ENCODE data around the gene HAP1.
A peak's percentile ranks its signal among the peaks of the same experiment; 100 is the strongest.
"Not testable (repeated sequence)": the region's sequence is repeated elsewhere in the genome, so short reads cannot be mapped to it uniquely, and the experiment has no call there.

The HAP1 gene

DNA sequence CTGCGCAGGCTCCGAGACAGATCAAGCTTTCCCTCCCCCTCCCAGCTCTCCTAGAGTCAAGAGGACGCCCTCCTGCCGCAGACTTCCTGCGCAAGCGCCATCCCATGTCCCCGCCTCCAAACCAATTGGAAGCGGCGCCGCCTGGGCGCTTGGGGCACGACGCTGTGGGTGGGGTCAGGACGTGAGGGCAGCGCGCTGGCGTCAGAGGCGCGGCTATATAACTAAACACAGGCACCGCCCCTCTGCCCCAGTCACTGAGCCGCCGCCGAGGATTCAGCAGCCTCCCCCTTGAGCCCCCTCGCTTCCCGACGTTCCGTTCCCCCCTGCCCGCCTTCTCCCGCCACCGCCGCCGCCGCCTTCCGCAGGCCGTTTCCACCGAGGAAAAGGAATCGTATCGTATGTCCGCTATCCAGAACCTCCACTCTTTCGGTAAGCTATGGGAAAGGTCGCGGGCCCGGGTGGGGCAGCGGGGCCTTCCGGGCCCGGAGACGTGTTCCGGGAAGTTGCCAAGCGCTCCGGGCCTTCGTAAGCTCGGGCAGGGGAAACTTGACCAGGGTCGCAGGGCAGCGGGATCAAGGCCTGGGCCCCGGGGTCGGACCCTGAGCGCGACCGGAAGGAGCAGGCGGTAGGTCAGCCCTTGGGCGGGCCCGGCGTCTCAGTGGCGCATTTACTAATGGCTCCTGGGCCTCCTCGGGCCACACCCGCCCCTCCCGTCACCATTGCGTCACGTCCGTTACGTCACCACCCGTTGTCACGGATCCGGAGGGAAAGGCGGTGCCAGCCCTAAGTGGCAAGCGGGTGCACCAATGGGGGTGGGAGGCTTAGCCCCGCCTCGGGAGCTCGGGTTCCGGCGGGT lies 45.6 kb downstream of the HAP1 start, which contains the start of gene EIF1:
Gene EIF1, plus strand, starts transcription at position 245 of the 856 bp plus-strand sequence. Its CDS starts 154 bp downstream, at position 399.
- DNase-seq, result peak; percentile 100

DNA sequence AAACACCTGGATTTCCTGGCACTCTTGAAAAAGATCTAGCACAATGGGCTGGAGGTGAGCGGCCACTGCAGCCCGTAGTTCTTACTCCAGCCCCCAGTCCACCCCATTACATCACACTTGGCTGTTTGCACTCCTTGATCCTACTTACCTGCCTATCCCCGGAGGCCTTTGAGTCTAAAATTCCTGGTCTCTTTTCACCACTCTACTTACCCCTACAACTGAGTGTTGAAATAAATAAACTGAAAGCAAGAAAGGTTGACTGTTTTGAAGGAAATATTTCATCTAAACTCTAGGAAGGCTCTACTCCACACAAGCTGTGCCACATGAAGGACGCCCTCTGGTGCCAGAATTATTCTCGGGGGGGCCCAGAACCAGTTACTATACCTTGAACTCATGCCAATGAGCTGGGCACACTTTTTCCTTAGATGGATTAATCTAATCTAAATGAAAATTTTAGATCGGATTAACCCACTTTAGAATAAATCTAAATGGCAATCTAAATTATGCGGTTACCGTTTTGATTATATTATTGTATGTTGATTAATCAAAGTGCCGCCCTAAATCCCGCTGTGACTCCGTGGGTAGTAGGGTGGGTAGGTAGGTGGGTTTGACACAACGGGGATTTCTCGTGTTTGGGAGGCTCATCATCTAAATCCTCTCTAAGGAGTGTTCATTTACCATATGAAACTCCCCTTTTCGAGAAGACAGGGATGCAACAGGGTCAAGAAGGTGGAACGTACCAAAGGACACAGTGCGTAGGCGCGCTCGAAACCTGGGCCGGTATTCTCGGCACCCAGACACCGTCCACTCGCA lies 46.4 kb downstream of the HAP1 start:
- DNase-seq, result peak; percentile 80

DNA sequence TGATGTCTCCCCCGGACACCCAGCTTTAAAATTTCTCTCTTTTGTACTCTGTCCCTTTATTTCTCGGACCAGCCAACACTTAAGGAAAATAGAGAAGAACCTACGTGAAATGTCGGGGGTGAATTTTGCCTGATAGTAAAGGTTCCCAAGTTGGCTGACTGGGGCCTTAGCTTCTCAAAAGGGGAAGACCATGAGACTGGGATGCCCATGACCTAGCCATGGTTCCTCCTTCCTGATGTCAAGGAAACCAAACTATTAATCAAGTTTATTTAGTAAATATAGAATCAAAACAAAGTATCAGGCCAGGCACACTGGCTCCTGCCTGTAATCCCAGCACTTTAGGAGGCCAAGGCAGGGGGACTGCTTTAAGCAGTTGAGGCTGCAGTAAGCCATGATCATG lies 48.2 kb downstream of the HAP1 start:
- DNase-seq, result no peak

DNA sequence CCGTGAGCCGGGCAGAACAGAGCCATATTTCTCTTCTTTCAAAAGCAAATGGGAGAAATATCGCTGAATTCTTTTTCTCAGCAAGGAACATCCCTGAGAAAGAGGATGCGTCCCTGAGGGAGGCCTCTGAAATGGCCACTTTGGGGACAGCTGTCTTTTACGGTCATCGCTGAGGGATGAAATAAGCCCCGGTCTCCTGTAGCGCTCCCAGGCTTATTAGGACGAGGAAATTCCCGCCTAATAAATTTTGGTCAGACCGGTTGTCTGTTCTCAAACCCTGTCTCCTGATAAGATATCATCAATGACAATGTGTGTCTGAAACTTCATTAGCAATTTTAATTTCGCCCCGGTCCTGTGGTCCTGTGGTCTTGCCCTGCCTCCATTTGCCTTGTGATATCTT lies 48.7 kb downstream of the HAP1 start:
- DNase-seq, result not testable (repeated sequence)

DNA sequence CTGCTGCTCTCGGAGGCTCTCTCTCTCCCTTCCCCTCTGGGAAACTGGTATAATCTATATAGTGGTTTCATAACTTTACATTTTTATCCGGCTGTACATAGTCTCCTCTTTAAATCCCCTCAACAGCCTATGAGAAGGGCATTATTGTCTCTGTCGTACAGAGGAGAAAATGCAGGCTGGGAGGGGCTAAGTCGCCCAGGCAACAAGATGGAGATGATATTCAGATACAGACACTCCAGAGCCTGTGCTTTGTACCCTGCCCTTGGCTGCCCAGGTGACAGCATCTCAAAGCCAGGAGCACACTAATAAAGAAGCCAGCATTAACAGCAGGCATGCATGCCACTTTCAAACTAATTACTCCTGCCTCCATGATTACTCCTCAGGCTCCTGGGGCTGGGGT lies 50.4 kb downstream of the HAP1 start:
- DNase-seq, result no peak

DNA sequence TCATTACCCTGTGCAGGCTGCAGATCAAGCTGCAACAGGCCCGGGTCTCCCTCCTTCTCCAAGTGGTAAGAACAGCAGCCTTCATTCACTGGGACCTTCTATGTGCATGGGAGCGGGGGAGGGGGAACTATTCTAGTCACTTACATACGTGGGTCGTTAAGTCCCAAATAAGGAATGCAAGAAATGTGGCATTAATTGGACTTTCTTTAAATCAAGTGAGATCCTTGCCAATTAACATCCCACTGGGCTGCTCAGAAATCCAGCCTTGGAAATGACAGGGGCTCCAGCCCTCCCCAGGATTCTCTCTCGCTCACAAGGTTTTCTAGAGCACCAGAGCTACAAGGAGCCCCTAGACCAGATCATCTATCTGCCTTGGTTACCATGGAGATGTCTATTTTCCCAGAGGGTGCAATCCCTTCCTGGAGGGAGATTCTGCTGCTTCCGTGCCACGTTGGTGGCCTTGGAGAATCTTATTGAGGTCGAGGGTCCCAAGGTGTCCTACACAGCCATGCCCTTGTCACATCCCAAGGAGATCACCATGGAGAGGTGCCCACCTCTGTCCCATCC lies 50.9 kb downstream of the HAP1 start:
- DNase-seq, result no peak

DNA sequence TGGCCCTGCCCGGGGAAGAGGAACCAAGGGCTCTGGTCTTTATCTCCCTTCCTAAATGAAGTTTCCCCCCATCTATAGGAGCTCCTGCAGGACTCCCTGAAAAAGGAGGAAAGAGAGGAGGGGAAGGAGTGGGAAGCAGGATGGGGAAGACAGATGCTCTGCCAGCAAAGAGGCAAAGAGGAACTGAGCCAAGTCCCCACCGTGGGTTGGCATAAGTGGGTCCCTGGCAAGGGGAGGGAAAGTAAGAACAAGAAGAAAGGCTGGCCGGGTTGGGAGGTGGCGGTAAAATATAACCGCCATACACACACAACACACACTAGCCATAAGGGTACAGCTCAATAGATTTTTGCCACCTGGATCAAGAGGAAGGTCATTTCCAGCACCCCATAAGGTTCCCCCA lies 51.8 kb downstream of the HAP1 start:
- no peak for DNase-seq

DNA sequence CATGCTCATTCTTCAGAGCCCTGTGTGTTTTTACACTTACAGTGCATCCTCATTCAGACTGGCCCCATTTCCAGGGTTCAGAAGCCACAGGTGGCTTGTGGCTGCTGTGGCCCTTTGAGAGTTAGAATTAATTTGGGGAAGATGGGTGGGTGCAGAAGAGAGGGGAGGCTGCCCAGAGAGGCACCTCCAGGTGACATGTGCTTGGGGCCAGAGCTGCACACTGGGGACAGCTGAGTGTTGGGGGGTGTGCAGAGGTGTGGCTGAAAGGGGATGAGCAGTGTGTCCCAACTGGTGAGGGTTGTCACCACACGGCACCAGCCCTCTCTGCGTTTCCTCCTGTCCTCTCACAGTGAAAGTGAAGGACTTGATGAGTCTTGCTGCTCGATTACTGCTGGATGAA lies 52.7 kb downstream of the HAP1 start:
- no peak for DNase-seq

DNA sequence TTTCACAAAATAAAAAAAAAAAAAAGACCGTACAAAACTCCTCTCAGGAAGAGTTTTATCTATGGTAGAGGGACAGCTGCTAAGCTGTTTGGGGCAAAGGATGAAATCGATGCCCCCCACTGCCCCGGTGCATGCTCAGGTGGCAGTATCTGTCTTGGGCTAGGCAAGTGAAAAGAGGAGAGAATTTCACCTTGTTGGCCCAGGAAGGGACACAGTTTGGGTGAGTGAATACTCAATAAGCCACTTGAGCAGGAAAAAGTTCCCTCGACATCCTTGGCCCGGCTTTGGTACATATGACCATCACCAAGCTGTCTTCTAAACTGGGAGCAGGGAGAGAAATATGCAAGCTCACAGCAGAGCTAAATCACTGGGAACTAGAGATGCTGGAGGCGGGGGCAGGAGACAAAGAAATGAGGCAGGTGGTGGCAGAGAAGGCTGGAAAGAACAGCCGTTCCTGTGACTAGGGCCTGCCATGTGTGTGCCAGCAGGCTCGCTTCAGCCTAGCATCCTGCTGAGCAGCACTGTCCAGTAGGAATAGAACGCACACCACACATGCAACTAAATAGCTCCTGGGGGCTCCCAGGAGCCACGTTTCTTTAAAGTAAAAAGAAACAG lies 53.9 kb downstream of the HAP1 start:
- no peak for DNase-seq

DNA sequence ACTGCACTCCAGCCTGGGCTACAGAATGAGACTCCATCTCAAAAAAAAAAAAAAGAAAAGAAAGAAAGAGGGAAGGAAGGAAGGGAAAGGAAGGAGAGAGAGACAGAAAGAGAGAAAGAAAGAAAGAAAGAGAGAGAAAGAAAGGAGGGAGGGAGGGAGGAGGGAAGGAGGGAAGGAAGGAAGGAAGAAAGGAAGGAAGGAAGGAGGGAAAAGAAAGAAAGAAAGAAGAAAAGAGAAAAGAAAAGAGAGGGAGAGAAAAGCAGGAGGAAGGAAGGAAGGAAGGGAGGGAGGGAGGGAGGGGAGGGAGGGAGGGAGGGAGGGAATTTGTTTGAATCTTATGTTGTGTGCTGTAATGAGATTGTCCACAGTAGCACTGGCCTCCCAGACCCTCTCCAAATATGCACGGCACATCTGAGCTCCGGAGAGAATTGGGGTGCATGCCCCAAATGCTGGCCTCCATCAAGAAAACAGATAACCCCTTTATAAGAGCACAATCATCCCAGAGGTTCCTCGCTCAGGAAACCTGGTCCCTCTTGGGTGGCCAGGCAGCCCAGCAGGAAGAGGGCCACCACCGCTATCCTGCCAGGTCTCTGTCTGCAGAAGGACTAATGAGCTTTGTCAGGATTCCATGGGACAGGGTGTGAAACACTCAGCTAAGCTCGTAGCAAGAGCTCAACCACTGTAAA lies 54.6 kb downstream of the HAP1 start:
- no peak for DNase-seq

DNA sequence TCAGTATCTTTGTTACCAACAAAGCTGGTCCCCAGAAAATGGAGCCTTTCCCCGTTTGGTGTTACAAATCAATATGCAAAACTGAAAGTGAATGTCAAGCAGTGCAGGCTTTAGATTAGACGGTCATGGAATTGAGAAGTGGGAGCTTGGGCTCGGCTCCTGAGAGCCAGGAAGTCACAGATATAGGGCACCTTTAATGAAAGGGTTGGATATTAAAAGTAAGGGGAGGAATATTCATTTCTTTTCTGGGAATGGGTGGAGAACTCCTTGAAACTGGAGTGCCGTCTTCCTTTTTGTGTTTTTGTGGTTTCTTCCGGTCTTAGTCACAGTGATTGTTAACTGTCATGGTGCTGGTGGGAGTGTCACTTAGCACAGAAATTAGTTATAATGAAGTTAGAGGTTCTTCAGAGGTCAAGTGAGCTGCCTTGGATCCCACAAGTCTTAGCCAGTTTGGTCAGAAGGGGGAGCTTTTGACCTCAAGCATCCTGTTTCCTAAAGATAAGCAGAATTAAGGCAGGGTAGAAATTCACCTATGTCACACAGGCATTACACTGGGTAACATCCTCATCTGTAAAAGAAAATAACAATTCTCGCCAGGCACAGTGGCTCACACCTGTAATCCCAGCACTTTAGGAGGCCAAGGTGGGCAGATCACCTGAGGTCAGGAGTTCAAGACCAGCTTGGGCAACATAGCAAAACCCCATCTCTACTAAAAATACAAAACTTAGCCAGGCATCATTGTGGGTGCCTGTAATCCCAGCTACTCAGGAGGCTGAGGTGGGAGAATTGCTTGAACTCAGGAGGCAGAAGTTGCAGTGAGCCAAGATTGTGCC lies 55.3 kb downstream of the HAP1 start:
- DNase-seq, result peak; percentile 65

DNA sequence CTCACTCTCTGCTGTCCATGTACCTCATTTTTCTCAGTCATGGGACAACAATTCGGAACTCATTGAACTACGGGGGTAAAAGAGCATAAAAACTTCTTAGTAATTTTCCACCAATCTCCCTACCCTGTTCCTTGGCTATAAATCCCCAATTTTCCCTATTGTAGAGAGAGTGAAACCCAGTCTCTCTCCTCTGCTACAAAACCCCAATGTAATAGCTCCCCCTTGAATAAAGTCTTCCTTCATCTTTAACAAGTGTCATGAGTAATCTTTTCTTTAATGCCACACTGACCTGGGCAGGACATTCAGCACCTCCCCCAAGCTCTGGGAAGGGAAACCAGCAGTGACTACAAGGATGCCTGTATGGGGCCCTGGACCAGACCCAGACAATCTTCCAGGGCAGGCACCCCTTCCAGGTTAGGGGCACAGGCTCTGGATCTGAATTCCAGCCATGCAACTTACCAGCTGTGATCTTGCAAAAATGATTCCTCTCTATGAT lies 56.0 kb downstream of the HAP1 start:
- peak; percentile 33 for DNase-seq

DNA sequence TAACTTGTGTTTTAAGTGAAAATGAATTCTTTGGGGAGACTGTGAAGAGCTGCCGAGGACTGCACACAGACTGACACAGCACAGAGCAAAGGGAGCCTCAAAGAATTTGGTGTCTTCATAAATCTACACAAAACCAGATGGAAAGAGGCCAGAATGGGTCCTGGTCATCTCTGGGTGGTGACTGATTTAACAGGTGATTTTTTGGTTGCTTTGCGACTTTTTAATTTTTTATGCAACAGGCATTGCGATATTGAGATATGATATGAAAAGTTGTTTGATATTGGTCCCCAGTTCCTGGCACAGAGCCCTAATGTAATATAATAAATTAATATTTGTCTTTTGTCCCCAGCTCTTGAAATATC lies 58.4 kb downstream of the HAP1 start:
- no peak for DNase-seq

DNA sequence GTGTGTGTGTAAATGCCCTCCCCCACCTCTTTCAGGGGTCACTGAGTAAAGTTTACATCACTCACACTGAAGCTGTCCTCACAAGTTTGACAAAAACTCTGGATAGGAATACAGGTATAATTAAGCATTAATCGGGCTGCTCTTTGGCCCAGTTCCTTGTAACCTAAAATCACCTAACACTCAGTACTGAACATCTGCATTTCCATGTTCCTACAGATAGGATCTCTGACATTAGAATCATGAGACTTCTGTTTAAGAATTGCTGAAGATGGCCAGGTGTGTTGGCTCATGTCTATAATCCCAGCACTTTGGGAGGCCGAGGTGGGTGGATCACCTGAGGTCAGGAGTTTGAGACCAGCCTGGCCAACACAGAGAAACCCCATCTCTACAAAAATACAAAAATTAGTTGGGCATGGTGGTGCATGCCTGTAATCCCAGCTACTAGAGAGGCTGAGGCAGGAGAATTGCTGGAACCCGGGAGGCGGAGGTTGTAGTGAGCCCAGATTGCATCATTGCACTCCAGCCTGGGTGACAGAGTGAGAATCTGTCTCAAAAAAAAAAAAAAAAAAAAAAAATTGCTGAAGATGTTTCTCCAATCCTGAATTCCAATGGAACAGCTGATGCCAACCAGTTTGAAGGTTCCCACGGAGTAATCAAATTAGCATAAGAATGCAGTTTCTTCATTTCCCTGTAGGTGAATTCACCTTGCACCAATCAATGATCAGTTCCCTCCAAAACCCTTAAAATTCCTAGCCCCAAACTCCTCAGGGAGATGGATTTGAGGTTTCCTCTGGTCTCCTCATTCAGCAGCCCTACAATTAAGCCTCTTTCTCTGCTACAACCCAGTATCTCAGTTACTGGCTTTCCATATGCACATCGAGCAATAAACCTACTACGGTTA lies 59.0 kb downstream of the HAP1 start:
- DNase-seq, result not testable (repeated sequence)
